Mesodermal cell (in vitro differentiated cells): ENCODE results near the gene AUNIP.
A peak's percentile ranks its signal among the peaks of the same experiment; 100 is the strongest.
"Not testable (repeated sequence)": the region's sequence is repeated elsewhere in the genome, so short reads cannot be mapped to it uniquely, and the experiment has no call there.

Source experiments
- H3K27ac ChIP-seq: 2 replicates; pipeline ENCODE4 v1.7.0; 2013; ENCODE audit warnings: mild to moderate bottlenecking, low read depth, low read length, moderate library complexity; ENCODE audit not compliant: severe bottlenecking
- H3K36me3 ChIP-seq: 2 replicates; pipeline ENCODE4 v1.7.1; 2013; ENCODE audit warnings: mild to moderate bottlenecking, low read length, moderate library complexity; ENCODE audit not compliant: control insufficient read depth, insufficient read depth
- H3K4me1 ChIP-seq: one replicate; pipeline ENCODE4 v1.7.1; 2013; ENCODE audit warnings: mild to moderate bottlenecking, low read length; ENCODE audit not compliant: insufficient read depth, control insufficient read depth, poor library complexity, severe bottlenecking
- H3K4me3 ChIP-seq: 2 replicates; pipeline ENCODE4 v1.7.0; 2013; ENCODE audit warnings: low read length, control low read depth, mild to moderate bottlenecking; ENCODE audit not compliant: insufficient read depth, poor library complexity, severe bottlenecking; ENCODE audit errors: extremely low read depth
- H3K9me3 ChIP-seq: 2 replicates; pipeline ENCODE4 v1.7.1; 2013; ENCODE audit warnings: mild to moderate bottlenecking, low read length, moderate library complexity; ENCODE audit not compliant: control insufficient read depth
- WGBS, 2 experiments: methylation state at CpG; one replicate each; pipeline ENCODE4 v1.1.5; 2013; ENCODE audit warnings: missing lambda C conversion rate in 2 of 2; ENCODE audit not compliant: insufficient coverage in 2 of 2; 5-methylcytosine and 5-hydroxymethylcytosine counted together

Gene AUNIP

DNA sequence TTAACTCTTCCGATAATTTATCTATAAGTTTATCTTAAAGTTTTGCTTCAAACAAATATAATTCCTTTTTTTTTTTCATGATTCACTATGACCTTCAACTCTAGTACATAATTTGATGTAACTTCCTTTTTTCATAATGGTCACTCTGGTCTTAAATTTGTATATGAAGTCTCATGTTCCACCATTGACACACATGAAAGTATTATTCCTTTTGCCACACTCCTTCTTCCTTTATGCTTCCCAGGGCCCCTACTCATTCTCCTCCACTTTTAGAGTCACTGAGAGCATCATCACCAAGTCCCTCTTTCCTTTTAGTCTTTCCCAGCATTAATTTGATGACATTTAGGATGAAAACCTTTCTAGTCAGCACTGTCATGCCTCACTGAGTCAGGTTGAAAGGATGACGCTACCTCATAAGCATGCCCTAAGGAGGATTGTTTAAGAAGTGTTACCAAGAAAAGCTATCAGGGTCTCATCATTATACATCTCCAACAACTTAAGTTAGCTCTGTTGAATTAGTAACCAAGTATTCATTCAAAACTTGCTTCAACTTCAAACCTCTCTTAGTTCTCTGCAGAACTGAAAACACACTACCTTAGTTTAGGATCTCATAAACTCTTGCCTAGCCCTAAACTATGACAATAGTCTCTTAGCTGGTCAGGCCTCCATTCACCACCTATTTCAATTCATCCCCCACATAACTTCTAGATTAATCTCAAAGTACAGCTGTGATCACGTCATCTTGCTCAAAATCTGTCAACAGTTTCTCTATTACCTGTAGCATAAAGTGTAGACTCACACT lies 14.5 kb downstream of the AUNIP start:
- 93 to 94% methylated on average over 1 to 3 of the region's 3 CpGs for WGBS, 2 experiments
- Histone ChIP-seq H3K9me3 (no peaks in the 10 kb centered on the region), H3K4me3 (no peak overlapping the region), H3K4me1 (peaks cover 16% of the 10 kb centered on the region), H3K36me3 (no peaks in the 10 kb centered on the region), H3K27ac (no peak overlapping the region)

DNA sequence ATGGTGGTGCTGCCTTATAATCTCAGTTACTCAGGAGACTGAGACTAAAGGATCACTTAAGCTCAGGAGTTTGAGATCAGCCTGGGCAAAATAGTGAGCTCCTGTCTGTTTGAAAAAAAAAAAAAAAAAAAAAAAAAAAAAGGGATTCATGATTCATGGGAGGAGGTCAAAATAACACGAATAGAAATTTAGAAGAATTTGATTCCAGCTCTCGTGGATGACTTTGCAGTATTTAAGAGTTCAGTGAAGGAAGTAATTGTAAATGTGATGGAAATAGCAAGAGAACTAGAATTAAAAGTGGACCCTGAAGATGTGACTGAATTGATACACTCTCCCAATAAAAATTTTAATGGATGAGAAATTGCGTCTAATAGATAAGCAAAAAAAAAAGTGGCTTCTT lies 15.8 kb downstream of the AUNIP start:
- Histone ChIP-seq H3K4me3 (no peak overlapping the region), H3K36me3 (no peaks in the 10 kb centered on the region), H3K27ac (no peak overlapping the region), H3K4me1 (peaks cover 7% of the 10 kb centered on the region), H3K9me3 (no peaks in the 10 kb centered on the region)
- WGBS, 2 experiments = 82% methylated on average over 2 of the region's 3 CpGs; no CpG with 5 or more reads in 1 of the 2 experiments

DNA sequence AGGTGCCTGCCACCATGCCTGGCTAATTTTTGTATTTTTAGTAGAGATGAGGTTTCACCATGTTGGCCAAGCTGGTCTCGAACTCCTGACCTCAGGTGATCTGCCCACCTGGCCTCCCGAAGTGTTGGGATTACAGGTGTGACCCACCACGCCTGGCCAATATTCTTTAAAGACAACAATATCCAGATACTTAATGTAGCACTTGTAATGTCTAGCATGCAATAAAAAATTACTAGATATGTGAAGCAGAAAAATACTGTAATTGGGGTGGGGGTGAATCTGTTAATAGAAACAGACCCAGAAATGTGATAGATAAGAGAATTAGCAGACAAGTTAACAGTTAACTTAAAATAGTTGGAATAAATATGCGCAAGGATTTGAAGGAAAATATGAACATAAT lies 19.4 kb downstream of the AUNIP start:
- 100% methylated on average over 1 of the region's 4 CpGs; no CpG with 5 or more reads in 1 of the 2 experiments for WGBS, 2 experiments
- H3K36me3 ChIP-seq = peaks cover 12% of the 10 kb centered on the region
- not testable (repeated sequence) for H3K4me3 ChIP-seq, H3K9me3 ChIP-seq, H3K27ac ChIP-seq, H3K4me1 ChIP-seq

DNA sequence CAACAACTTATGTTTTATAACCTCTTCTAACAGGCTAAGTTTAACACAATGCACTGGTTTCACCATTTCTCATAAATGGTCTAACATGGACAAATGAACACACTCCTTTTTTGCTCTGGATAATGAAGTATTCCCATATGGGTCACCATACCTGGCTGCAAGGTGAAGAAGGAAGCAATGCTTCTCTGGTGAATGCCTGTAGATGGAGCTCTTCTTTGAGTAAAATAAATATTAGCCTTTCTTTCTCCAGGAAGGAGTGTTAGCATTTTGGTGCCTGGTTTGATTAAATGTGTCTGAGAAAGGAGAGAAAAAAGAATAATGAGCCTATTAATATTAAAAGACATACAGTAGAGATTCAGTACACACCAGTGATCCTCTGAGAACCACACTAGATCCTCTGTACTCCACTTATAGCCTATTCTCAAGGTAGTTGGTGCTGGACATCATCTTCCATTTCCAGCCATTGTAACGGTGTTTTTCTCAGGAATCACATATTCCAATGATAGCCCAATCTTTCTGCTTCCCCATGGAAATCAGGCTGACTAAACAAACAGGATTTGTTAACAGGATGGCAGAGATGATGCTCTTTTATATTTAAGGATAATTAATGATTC lies 21.9 kb downstream of the AUNIP start:
- no peaks in the 10 kb centered on the region for H3K9me3 ChIP-seq
- H3K4me3 ChIP-seq = no peak overlapping the region
- WGBS, 2 experiments = 100% methylated on average over 1 of the region's 1 CpG; no CpG with 5 or more reads in 1 of the 2 experiments

DNA sequence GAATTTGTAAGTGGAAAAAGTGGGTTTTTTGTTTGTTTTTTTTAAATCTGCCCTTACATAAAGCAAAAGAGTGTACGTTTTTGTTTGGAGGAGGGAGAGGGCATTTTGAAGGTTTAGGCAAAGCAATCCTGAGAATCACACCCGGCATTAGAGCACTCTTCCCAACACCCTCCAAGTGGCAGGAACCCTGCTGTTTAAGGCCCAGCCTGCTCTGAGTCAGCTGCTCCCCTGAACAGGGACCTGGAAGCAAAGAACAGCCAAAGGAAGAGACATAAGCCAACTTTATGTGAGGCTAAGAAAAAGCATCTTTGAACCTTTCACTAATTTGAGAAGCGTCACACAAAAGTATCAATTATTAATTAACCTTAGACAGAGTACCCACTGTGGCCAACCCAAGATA lies 22.6 kb downstream of the AUNIP start:
- Histone ChIP-seq H3K9me3 (no peaks in the 10 kb centered on the region), H3K4me1 (peaks cover 3% of the 10 kb centered on the region), H3K4me3 (no peak overlapping the region), H3K27ac (no peak overlapping the region), H3K36me3 (peaks cover 43% of the 10 kb centered on the region)
- WGBS, 2 experiments = 80% methylated on average over 2 of the region's 3 CpGs; no CpG with 5 or more reads in 1 of the 2 experiments

More for the DNA sequence above, 21.9 kb downstream of the AUNIP start:
- no peaks in the 10 kb centered on the region for H3K4me1 ChIP-seq
- peaks cover 36% of the 10 kb centered on the region for H3K36me3 ChIP-seq
- no peak overlapping the region for H3K27ac ChIP-seq

DNA sequence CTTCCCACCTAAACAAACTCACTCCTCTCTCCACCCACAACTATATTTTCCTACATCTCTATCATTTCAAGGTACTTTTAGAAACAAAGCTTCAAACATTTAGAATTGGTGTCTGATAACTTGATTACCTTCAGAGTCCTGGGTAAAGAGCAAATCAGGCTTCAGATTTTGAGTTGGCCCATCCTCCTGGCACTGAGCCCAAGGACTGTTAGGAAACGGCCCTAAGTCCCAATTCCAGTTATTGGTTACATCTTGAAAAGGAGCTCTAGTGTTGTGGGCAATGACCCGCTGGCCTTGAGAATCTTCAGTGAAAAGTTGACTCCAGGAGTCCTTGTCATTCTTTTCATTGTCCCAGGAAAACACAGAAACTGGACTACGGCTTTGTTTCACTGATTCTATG lies 24.4 kb downstream of the AUNIP start:
- no peaks in the 10 kb centered on the region for H3K9me3 ChIP-seq
- WGBS, 2 experiments = 93 to 100% methylated on average over 3 of the region's 3 CpGs
- peaks cover 61% of the 10 kb centered on the region for H3K36me3 ChIP-seq
- no peak overlapping the region for H3K4me3 ChIP-seq
- no peak overlapping the region for H3K27ac ChIP-seq
- H3K4me1 ChIP-seq = peaks cover 6% of the 10 kb centered on the region

DNA sequence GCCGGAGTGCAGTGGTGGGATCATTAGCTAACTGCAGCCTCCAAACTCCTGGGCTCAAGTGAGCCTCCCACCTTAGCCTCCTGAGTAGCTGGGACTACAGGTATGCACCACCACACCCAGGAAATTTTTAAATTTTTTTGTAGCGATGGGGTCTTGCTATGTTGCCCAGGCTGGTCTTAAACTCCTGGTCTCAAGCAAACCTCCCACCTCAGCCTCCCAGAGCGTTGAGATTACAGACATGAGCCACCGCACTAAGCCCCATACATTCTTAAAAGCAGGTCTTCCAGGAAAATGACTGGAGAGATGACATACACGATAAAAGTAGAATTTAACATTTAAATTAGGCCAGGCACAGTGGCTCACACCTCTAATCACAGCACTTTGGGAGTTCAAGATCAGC lies 26.1 kb downstream of the AUNIP start:
- whole genome bisulfite sequencing, 2 experiments = 95 to 100% methylated on average over 2 to 4 of the region's 5 CpGs
- Histone ChIP-seq H3K36me3 (peaks cover 77% of the 10 kb centered on the region), H3K4me1 (peaks cover 6% of the 10 kb centered on the region), H3K4me3 (no peak overlapping the region), H3K27ac (no peak overlapping the region), H3K9me3 (no peaks in the 10 kb centered on the region)

DNA sequence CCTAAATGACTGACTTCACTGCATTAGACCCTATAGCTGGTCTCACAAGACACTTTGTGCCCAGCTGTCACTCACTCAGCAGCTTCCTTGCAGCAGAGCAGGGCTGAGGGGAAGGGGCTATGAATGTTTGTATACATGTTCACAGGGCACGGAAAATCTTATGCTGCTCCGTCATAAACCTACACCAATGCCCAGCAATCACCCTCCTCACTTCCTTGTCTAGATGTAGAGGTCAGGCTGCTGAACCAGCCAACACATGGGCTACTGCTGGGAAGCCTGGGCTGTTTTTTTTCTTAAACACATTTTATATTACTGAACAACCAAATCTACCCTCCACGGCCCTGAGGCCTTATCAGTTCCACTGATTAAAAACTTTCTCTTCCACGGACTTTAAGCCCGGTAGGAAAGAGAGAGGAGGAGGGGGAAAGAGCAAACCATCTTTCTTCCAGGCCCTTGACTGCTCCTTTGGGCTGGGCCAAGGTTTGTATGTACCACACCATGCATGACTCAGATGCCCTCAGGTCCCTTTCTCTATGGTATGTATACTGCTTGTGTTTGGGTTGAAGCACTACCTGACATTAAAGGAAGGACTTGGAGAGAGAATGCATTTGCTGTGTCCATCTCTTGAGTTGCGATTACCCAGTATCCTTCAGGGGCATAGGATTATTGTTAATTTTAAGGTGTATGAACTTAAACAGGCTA lies 26.8 kb downstream of the AUNIP start:
- peak overlapping the region; percentile 0 for H3K27ac ChIP-seq

DNA sequence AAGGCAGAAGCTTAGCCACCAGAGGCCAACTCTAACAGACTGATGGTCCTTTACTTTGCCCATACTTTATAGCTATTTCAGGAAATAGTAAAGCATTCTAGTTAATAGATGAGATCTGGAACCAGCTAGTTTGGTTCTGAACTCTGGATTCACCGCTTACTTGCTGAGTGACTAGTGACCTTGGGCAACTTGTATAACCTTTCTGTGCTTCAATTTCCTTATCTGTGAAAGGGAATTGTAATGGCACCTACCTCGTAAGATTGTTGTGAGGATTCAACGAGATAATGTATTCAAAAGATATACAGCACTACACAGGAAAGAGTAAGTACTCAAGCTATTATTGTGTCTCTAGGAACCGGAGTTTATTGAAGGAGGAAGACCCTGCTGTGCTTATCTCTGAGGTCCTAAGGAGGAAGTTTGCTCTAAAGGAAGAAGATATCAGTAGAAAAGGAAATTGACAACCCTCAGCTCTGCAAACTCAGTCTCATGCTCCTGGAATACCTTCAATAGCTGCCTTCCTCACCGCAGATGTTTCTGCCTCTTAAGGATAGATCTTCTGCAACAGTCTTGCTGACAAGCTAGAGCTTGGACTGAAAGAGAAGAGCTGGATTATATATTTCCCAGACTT lies 27.6 kb downstream of the AUNIP start:
- H3K27ac ChIP-seq = peak overlapping the region; percentile 41
- no peak overlapping the region for H3K4me3 ChIP-seq
- peaks cover 91% of the 10 kb centered on the region for H3K36me3 ChIP-seq
- 63 to 80% methylated on average over 1 to 3 of the region's 5 CpGs for WGBS, 2 experiments
- H3K9me3 ChIP-seq = no peaks in the 10 kb centered on the region
- peaks cover 6% of the 10 kb centered on the region for H3K4me1 ChIP-seq

More for the DNA sequence above, 26.8 kb downstream of the AUNIP start:
- Histone ChIP-seq H3K36me3 (peaks cover 84% of the 10 kb centered on the region), H3K9me3 (no peaks in the 10 kb centered on the region), H3K4me3 (no peak overlapping the region), H3K4me1 (peaks cover 6% of the 10 kb centered on the region)
- WGBS, 2 experiments = 100% methylated on average over 1 to 2 of the region's 6 CpGs

DNA sequence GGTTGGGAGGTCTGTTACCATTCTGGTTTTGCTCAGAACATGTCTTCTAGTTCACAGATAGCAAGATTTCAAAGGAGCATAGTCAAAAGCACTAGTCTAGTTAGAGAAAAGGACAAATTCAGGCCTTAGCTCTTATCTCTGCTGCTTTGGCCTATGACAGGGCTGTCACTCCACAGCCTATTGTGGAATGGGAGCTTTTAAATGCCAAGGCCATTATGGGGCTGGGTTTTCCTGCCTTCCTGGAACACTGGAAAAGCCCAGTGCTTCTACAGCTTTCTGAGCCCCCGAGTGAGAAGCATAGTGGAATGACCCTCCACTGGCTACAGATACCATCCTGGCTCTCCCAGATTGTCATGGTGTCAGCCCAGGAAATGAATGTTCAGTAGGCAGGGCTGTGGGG lies 30.2 kb downstream of the AUNIP start:
- no peaks in the 10 kb centered on the region for H3K9me3 ChIP-seq
- WGBS, 2 experiments = 57 to 60% methylated on average over 1 of the region's 1 CpG
- peaks cover 6% of the 10 kb centered on the region for H3K4me1 ChIP-seq
- no peak overlapping the region for H3K27ac ChIP-seq
- H3K4me3 ChIP-seq = no peak overlapping the region
- H3K36me3 ChIP-seq = peaks cover 91% of the 10 kb centered on the region
